H1 (cell line): ENCODE measurements around the gene MAML1.

Source experiments
- BACH1 ChIP-seq: IDR thresholded peaks from 2 replicates; pipeline ENCODE4 v1.6.1; 2012; ENCODE audit warnings: low read length, improper control_type of control experiment
- CEBPB ChIP-seq: IDR thresholded peaks from 2 replicates; pipeline ENCODE4 v1.6.1; 2012; ENCODE audit warnings: low read depth, low read length
- CREB1 ChIP-seq: IDR thresholded peaks from 2 replicates; pipeline ENCODE4 v1.6.1; 2012; ENCODE audit warnings: inconsistent platforms
- EP300 ChIP-seq, 2 experiments: IDR thresholded peaks; 1 replicate in 1 of 2; 2 replicates in 1 of 2; pipeline ENCODE4 v1.6.1; 2011 to 2012; ENCODE audit warnings: low read depth in 2 of 2, low read length in 2 of 2, mild to moderate bottlenecking in 2 of 2, borderline replicate concordance in 1 of 2, inconsistent platforms in 1 of 2, moderate library complexity in 1 of 2
- NRF1 ChIP-seq: IDR thresholded peaks from 2 replicates; pipeline ENCODE4 v1.6.1; 2011; ENCODE audit warnings: mild to moderate bottlenecking, low read depth, low read length, improper control_type of control experiment
- POLR2A ChIP-seq, 2 experiments: IDR thresholded peaks; 1 replicate in 1 of 2; 2 replicates in 1 of 2; pipeline ENCODE4 v1.6.1; 2011; ENCODE audit warnings: low read depth in 2 of 2, low read length in 2 of 2, mild to moderate bottlenecking in 2 of 2; ENCODE audit errors: control extremely low read depth in 1 of 2
- TEAD4 ChIP-seq: IDR thresholded peaks from 2 replicates; pipeline ENCODE4 v1.6.1; 2012; ENCODE audit warnings: low read depth, low read length, inconsistent platforms, mixed read lengths
- YY1 ChIP-seq: IDR thresholded peaks from 2 replicates; pipeline ENCODE4 v1.6.1; 2011; ENCODE audit warnings: low read depth, mild to moderate bottlenecking, low read length
- TF ChIP-seq, protein P1 (sequence below), 3 experiments: IDR thresholded peaks; 1 replicate in 2 of 3; 2 replicates in 1 of 3; pipeline versions ENCODE4 v1.5.1 to v1.6.1; 2011; ENCODE audit warnings: low read length in 3 of 3, mild to moderate bottlenecking in 3 of 3, inconsistent platforms in 2 of 3, low read depth in 1 of 3, moderate library complexity in 1 of 3; ENCODE audit not compliant: insufficient read depth in 1 of 3; ENCODE audit errors: control extremely low read depth in 1 of 3
- TF ChIP-seq, protein P2 (sequence below): IDR thresholded peaks from 2 replicates; pipeline ENCODE4 v1.6.1; 2012; ENCODE audit warnings: inconsistent platforms
- TF ChIP-seq, protein P3 (sequence below): IDR thresholded peaks from 2 replicates; pipeline ENCODE4 v1.6.1; 2012; ENCODE audit warnings: low read length, inconsistent platforms
- TF ChIP-seq, protein P4 (sequence below): IDR thresholded peaks from 2 replicates; pipeline ENCODE4 v1.6.1; 2012; ENCODE audit warnings: inconsistent platforms

DNA sequence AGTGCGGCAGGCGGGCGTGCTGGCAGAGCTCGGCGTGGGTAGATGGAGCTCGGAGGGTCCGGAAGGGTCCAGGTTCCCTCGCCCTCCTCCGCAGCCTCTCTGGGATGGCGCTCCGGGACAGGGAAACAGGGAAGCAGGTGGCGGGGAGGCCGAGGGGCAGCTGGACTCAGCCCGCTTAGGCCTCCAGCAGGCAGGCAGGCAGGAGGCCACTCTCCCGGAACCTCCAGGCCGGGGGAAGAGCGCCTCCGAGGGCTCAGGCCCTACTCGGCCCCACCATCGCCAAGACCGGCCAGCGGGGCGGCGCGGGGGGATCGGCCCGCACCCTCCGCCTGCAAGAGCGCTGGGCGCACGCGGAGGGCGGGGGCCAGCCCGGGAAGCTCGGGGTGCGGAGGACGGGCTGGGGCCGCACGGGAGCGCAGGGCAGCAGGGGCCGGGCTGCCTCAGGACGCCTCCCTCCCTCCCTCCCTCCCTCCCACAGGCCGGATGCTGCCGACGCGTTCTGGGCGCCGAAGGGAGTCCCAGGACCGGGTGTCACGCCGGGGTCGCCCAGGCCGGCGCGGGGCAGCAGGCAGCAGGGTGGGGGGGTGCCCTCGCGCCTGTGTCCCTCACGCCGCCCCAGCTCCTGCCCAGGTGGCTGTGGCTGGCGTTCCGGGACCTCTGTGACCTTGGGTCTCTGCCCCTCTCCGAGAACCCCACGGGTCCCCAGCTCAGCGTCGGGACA lies 73.1 kb downstream of the MAML1 start:
- TF ChIP-seq, protein P1, sequence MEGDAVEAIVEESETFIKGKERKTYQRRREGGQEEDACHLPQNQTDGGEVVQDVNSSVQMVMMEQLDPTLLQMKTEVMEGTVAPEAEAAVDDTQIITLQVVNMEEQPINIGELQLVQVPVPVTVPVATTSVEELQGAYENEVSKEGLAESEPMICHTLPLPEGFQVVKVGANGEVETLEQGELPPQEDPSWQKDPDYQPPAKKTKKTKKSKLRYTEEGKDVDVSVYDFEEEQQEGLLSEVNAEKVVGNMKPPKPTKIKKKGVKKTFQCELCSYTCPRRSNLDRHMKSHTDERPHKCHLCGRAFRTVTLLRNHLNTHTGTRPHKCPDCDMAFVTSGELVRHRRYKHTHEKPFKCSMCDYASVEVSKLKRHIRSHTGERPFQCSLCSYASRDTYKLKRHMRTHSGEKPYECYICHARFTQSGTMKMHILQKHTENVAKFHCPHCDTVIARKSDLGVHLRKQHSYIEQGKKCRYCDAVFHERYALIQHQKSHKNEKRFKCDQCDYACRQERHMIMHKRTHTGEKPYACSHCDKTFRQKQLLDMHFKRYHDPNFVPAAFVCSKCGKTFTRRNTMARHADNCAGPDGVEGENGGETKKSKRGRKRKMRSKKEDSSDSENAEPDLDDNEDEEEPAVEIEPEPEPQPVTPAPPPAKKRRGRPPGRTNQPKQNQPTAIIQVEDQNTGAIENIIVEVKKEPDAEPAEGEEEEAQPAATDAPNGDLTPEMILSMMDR (IDR thresholded peaks at IDR 0.05; ENCODE audit: control extremely low read depth in 1 of 3, insufficient read depth in 1 of 3, low read depth in 1 of 3, low read length in 3 of 3) = no peak
- no peak for TF ChIP-seq TEAD4
- TF ChIP-seq EP300 (IDR thresholded peaks at IDR 0.05; ENCODE audit: borderline replicate concordance in 1 of 2, low read depth in 2 of 2, low read length in 2 of 2) = no peak
- no peak for TF ChIP-seq BACH1
- TF ChIP-seq, protein P2, sequence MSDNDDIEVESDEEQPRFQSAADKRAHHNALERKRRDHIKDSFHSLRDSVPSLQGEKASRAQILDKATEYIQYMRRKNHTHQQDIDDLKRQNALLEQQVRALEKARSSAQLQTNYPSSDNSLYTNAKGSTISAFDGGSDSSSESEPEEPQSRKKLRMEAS = no peak
- no peak for TF ChIP-seq NRF1
- no peak for TF ChIP-seq CREB1
- TF ChIP-seq YY1 = no peak
- TF ChIP-seq, protein P3, sequence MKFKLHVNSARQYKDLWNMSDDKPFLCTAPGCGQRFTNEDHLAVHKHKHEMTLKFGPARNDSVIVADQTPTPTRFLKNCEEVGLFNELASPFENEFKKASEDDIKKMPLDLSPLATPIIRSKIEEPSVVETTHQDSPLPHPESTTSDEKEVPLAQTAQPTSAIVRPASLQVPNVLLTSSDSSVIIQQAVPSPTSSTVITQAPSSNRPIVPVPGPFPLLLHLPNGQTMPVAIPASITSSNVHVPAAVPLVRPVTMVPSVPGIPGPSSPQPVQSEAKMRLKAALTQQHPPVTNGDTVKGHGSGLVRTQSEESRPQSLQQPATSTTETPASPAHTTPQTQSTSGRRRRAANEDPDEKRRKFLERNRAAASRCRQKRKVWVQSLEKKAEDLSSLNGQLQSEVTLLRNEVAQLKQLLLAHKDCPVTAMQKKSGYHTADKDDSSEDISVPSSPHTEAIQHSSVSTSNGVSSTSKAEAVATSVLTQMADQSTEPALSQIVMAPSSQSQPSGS = no peak
- TF ChIP-seq CEBPB = no peak
- no peak for TF ChIP-seq POLR2A (IDR thresholded peaks at IDR 0.05; ENCODE audit: control extremely low read depth in 1 of 2, low read depth in 2 of 2, low read length in 2 of 2)
- TF ChIP-seq, protein P4, sequence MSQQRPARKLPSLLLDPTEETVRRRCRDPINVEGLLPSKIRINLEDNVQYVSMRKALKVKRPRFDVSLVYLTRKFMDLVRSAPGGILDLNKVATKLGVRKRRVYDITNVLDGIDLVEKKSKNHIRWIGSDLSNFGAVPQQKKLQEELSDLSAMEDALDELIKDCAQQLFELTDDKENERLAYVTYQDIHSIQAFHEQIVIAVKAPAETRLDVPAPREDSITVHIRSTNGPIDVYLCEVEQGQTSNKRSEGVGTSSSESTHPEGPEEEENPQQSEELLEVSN = 0 out of 2 replicates have a peak, but pooled peaks have one; percentile 9
